ENCODE results near the gene H2BK1. TPM values are rescaled to one million over a fixed set of nuclear protein-coding genes. Genes with fewer than 3 reads are reported as not detected.

H2BK1 gene
- polyA plus RNA-seq, 4 donors, result not detected

DNA sequence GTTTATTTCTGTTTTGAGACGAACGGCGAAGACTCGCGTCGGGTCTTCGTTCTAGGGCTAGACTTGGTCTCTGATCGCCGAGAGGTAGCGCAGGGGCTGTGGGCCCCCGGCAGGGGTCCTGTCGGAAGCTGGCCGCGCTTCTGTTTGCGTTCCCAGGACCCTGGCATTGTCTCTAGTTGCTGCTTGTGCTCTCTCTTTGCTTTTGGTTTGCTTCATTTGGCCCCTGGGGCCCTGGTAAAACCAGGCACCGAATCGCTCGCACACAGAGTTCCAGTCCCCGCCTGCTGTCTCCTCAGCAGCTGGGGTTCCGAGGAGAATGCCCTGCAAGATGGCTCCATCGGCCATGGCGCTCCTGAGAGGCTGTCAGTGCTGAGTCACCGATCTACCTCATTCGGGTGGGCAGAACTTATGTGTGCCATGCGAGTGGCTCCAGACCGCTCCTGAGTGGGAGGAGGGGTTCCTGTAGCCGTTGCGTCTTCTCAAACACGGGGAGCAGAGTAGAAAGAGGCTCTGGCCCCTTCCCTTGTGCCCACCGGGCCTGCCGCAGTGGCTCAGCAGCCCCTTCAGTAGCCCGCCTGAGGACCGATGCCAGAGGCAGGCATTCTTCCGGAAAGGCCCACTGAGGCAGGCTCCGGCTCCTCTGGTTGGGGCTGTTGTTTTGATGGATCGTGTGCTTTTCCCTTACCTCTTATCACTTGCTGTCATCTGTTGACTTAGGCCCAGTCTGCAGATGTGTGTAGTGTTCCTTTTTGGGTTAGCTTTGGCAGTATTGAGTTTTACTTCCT is 22.8 kb upstream of the H2BK1 start:
- DNase-seq (ENCODE audit: low read depth in 4 of 4, low spot score in 3 of 4), result no peak

DNA sequence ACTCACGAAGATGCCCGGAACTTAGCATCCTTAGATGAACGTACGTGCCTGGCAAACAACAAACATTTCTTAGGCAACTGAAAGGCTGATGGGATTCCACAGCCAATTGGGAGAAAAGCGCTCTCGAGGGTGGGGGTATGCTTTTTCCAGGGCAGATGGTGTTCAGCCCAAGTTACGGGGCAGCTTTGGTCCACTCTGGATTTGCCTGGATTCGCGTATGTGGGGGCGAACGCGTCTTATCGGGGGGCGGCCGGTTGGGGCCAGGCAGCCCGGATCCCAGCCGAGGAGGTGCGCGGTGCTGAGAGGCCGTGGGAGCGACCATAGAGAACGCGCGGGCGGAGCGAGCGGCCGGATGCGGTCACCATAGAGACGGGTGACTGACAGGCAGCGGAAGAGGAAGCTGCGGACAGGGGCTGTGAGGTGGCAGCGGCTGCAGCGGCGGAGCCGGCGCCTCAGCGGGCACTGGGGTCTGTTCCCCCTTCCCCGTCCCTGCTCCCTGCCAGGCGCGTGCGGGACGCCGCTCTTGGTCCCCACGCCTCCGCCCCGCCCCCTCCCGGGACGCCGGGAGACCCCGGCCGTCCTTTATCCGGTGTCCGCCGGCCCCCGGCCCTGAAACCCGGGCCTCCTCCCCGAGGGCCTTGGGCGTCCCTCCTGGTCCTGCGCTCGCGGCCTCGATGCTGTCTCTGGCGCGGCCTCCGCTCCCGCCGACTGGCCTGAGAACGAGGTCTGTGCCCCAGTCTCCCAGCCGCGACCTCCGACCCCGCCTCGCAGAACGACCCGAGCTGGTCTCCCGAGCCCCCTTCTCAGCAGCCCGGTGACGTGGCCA is 22.0 kb upstream of the H2BK1 start, which contains the start of gene CHPF2:
Gene CHPF2 (plus strand): TSS at position 393 of the 826 bp plus-strand sequence. CDS start 1,529 bp downstream, outside the sequence.
- DNase-seq (ENCODE audit: low read depth in 4 of 4, low spot score in 3 of 4), result no peak

GRCh38 chr7:151231080-151231479 is 20.8 kb upstream of the H2BK1 start:
- no peak for DNase-seq (ENCODE audit: low read depth in 4 of 4, low spot score in 3 of 4)

- no peak for DNase-seq (ENCODE audit: low read depth in 4 of 4, low spot score in 3 of 4)
These were observed 19.0 kb upstream of the H2BK1 start for GRCh38 chr7:151229249-151229648.

GRCh38 chr7:151228024-151228866 is 18.0 kb upstream of the H2BK1 start:
- DNase-seq (ENCODE audit: low read depth in 4 of 4, low spot score in 3 of 4), result no peak

GRCh38 chr7:151226875-151227782 is 16.8 kb upstream of the H2BK1 start, which contains the start of gene ABCF2:
ABCF2 (minus strand) TSS chr7:151227205; CDS start chr7:151226458, 747 bp downstream.
- peak; percentile 95 to 97 (median 96) for DNase-seq (ENCODE audit: low read depth in 4 of 4, low spot score in 3 of 4)

GRCh38 chr7:151226560-151226874 is 16.2 kb upstream of the H2BK1 start:
- DNase-seq (ENCODE audit: low read depth in 4 of 4, low spot score in 3 of 4), result no peak

- no peak for DNase-seq (ENCODE audit: low read depth in 4 of 4, low spot score in 3 of 4)
These were observed 15.7 kb upstream of the H2BK1 start for GRCh38 chr7:151225948-151226510.

- DNase-seq (ENCODE audit: low read depth in 4 of 4, low spot score in 3 of 4), result no peak
These were observed 13.4 kb upstream of the H2BK1 start for GRCh38 chr7:151223728-151224127.

DNA sequence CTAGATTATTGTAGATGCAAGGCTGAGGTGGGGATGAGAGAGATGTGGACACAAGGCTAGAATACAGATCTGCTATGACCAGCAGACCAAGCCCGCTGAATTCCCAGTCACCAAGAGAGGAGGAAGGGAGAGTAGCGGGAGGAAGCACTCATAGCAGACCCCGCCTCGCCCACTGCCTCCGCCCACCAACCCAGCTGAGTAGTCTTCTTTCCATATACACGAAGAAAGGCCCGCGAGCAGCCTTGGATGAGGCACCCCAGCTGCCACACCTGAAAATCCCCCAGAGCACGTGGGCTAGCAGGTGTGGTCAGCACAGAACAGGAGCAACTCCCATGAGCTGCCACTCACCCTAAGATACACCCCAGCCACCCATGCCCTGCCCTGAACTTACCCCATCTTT is 7.9 kb upstream of the H2BK1 start:
- DNase-seq (ENCODE audit: low read depth in 4 of 4, low spot score in 3 of 4), result no peak

- DNase-seq (ENCODE audit: low read depth in 4 of 4, low spot score in 3 of 4), result no peak
These were observed 5.1 kb upstream of the H2BK1 start for GRCh38 chr7:151215396-151215795.

DNA sequence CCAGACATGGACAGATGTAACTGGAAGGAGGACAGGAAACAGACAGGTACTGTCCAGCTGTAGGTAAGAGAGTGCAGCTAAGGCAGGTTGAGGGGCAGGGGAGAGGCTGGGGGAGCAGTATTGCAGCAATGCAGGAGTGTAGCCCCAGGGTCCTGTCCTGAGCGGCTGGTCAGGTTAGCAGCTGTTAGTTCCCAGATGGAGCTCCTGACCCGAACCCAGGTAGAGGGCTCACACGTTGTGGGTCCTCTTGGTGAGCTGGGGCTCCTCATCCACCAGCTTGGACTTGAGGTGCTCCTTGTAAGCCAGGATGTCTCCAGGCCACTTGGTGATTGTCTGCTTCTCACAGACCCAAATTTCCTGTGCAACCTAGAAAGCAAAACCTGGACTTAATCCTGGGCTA is 3.5 kb upstream of the H2BK1 start:
- no peak for DNase-seq (ENCODE audit: low read depth in 4 of 4, low spot score in 3 of 4)

GRCh38 chr7:151212626-151213025 is 2.3 kb upstream of the H2BK1 start:
- DNase-seq (ENCODE audit: low read depth in 4 of 4, low spot score in 3 of 4), result no peak

DNA sequence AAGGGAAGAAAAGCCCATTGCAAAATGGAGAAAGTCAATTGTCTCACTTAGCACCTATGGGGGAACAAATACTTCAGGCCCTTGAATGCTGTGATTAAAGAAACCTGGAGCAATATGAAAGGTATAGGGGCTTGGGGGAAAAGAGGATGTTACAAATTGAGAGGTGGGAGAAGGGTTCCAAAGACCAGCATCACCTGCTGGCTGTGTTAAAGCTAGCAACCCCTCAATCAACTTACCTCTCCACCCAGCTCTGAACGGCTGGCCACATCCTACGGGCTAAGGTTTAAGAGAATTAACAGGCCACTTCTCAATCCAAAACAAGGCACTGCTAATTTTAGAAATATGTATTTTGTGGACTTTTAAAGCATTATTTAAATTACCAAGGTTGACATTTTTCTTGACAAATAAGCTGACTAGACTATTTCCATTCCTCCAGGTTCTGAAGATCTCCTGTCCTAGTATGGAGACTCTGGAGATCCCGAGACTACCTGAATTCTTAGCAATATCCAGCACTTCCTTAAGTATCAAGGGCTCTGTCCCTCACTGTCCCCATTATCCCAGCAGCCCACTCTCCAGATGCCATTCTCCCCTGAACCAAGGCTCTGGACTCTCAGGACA is 976 bp upstream of the H2BK1 start:
- DNase-seq (ENCODE audit: low read depth in 4 of 4, low spot score in 3 of 4), result no peak

DNA sequence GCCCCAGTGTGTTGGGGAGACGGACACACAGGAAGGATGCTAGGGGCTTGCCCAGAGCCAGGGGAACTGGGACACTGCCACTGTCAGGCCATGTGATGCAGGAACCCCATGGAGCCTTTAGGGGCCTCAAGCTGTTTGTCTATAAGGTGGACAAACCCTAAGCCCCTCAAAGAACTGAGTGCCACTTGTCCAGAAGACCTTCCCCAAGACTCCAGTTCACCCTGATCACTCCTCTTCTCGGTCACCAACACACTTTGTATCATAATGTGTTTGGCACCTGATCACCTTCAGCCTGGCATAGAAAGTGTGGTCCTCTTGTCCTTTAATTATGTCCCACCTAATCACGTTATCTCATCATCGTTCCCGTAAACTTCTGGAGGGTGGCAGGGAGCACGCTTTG is 700 bp downstream of the H2BK1 start:
- no peak for DNase-seq (ENCODE audit: low read depth in 4 of 4, low spot score in 3 of 4)

DNA sequence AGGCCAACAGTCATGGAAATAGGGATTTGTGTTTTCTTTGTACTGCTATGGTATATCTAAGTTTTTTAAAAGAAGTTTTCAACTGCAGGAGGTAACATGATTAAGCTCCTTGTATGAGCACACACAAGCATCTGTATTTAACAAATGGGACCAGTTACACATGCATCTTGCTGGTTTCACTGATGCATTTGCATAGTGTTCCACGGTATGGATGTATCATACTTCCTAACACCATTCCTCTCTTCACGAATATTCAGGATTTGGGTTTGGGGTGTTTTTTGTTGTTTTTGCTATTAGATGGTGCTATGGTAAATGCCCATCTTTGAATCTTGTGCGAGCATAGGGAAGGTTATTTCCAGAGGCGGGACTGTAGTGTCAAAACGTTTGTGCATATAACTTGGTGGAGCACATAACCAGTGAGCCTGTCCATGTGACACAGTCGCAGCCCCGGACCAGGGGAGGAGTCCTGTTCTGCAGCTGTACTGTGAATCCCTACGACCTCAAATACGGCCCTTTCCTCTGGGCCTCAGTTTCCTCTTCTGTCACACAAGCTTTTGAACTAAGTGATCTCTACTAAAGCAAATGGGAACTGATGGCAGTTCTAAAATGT is 1.9 kb downstream of the H2BK1 start:
- DNase-seq (ENCODE audit: low read depth in 4 of 4, low spot score in 3 of 4), result no peak

DNA sequence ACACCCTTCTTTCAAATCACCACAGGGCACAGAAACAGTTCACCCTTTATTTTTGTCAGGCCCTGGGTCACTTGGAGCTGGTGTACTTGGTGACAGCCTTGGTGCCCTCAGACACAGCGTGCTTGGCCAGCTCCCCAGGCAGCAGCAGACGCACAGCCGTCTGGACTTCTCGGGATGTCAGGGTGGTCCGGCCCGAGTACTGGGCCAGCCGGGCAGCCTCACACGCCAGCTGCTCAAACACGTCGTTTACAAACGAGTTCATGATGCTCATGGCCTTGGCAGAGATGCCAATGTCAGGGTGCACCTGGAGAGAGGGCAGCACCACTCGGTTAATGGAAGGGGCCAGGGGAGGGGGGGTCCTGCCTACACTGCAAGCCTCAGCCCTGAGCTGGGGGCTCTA is 2.5 kb downstream of the H2BK1 start:
- DNase-seq (ENCODE audit: low read depth in 4 of 4, low spot score in 3 of 4), result no peak

- DNase-seq (ENCODE audit: low read depth in 4 of 4, low spot score in 3 of 4), result no peak
These were observed 3.0 kb downstream of the H2BK1 start for GRCh38 chr7:151207315-151207714.

- no peak for DNase-seq (ENCODE audit: low read depth in 4 of 4, low spot score in 3 of 4)
These were observed 3.4 kb downstream of the H2BK1 start for GRCh38 chr7:151206914-151207313.
